ENCODE data around the gene LIPC. TPM values are rescaled to one million over a fixed set of nuclear protein-coding genes. Genes with fewer than 3 reads are reported as not detected.

LIPC gene
- total and polyA plus RNA-seq, 2 donors (not counting 3 experiments of a cell fraction or from before 2014, with no cell fraction given) = not detected

- Histone ChIP-seq H3K4me2 (ENCODE audit: insufficient read depth, low read length) (no peak overlapping the region), H3K79me2 (ENCODE audit: control insufficient read depth, insufficient read depth, low read length) (no peaks in the 10 kb centered on the region), H3K27ac (ENCODE audit: insufficient read depth, low read depth, low read length) (no peak overlapping the region), H3K4me1 (ENCODE audit: control insufficient read depth, extremely low read depth, insufficient read depth, low read length) (no peaks in the 10 kb centered on the region), H3K4me3 (replicated peaks in 1 of 3; ENCODE audit: insufficient read depth in 1 of 3, low read depth in 1 of 3, low read length in 3 of 3) (no peak overlapping the region), H3K9me1 (replicated peaks; ENCODE audit: control insufficient read depth, extremely low read depth, insufficient read depth, low read length) (no peaks in the 10 kb centered on the region), H3K9me3 (replicated peaks; ENCODE audit: control insufficient read depth, insufficient read depth, low read length) (no peaks in the 10 kb centered on the region), H3K27me3 (ENCODE audit: control insufficient read depth in 2 of 2, insufficient read depth in 2 of 2, low read length in 2 of 2) (peaks cover 0 to 3% of the 10 kb centered on the region in 2 experiments), H4K20me1 (replicated peaks; ENCODE audit: control insufficient read depth, extremely low read depth, insufficient read depth, low read length) (no peaks in the 10 kb centered on the region), H3K36me3 (ENCODE audit: control insufficient read depth in 2 of 2, extremely low read depth in 1 of 2, insufficient read depth in 2 of 2, low read length in 2 of 2) (no peaks in the 10 kb centered on the region), H3K9ac (replicated peaks; ENCODE audit: extremely low read depth, insufficient read depth, low read length) (no peak overlapping the region), H2AFZ (ENCODE audit: low read depth, low read length) (no peak overlapping the region)
- intact Hi-C loops (cut with micrococcal nuclease) = no loop called here
- TF ChIP-seq EZH2 (IDR thresholded peaks at IDR 0.05; ENCODE audit: borderline replicate concordance, low read depth, low read length, severe bottlenecking) (no peak), MYC (IDR thresholded peaks at IDR 0.05; ENCODE audit: low read depth, low read length) (no peak), JUN (IDR thresholded peaks at IDR 0.05; ENCODE audit: borderline replicate concordance, insufficient read depth, insufficient read length, low read depth) (no peak), POLR2A (IDR thresholded peaks at IDR 0.05; ENCODE audit: low read depth, low read length) (no peak), MAX (IDR thresholded peaks at IDR 0.05; ENCODE audit: insufficient read depth, insufficient read length) (no peak), GATA2 (IDR thresholded peaks at IDR 0.05; ENCODE audit: insufficient read depth, insufficient read length, low read depth, low read length) (no peak), FOS (IDR thresholded peaks at IDR 0.05; ENCODE audit: borderline replicate concordance, insufficient read depth, low read length) (no peak), CTCF (IDR thresholded peaks at IDR 0.05; ENCODE audit: extremely low read depth in 1 of 2, insufficient read depth in 1 of 2, low read depth in 1 of 2, low read length in 2 of 2) (no peak), POLR2AphosphoS5 (IDR thresholded peaks at IDR 0.05; ENCODE audit: insufficient read depth, low read depth, low read length) (no peak)
- DNase-seq (ENCODE audit: low read depth, low spot score) = no peak
- peak; percentile 4 for FAIRE-seq
- dilution Hi-C loops (cut with MboI; ENCODE audit: extremely low pct_ligation_motif_present, low sequenced_read_pairs) = no loop called here
- POLR2A ChIA-PET = interaction anchor here (1.0 kb wide), 1 partner anchor 14 kb away, joined by 3 read pairs; no protein-coding TSS in a partner anchor
- BruUV-seq (replicated peaks) = no TSS peak
- CTCF ChIA-PET = no interaction called here
Observed at GRCh38 chr15:58409861-58410260, 21.9 kb upstream of the LIPC start.

All from endothelial cell of umbilical vein (primary cell).